ENCODE results near the gene RNASEH1.
A peak's percentile ranks its signal among the peaks of the same experiment; 100 is the strongest.

DNA sequence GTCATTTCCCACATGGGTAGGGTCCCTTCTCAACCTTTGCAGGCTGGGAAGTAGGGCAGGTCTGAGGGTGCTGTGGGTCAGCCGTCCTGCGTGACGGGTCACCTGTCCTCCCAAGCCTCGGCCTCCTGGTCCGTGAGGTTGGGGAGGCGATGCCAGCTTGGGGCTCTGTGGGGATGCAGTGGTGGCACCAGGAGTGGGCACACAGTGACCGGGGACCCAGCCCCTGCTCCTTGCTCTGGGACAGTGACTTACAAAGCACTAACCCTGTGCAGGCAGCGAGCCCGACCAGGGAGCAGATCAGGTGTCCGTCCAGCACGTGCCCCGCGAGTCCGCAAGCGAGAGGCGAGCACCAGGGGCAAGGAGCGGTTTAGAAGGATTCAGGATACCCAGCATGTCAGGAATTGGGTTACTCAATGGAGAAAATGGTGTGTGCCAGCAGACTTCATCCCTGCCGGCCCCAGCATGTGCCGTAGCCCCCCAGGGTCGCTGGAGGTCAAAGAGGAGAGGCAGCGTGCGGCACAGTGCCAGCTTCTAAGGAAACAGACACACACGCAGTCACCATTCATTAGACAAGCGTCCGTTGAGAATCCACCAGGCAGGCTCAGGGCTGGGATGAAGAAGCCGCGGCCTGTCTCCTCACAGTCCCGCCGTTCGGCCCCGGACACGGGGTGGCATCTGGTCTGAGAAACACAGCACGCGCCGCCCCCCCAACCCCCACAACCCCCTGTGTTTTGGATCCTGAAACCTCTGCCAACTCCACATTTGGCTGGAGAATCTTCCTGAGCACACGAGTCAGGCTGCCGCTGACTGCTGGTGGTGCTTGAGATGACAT lies 48.5 kb upstream of the RNASEH1 start:
- TF ChIP-seq, protein P1, sequence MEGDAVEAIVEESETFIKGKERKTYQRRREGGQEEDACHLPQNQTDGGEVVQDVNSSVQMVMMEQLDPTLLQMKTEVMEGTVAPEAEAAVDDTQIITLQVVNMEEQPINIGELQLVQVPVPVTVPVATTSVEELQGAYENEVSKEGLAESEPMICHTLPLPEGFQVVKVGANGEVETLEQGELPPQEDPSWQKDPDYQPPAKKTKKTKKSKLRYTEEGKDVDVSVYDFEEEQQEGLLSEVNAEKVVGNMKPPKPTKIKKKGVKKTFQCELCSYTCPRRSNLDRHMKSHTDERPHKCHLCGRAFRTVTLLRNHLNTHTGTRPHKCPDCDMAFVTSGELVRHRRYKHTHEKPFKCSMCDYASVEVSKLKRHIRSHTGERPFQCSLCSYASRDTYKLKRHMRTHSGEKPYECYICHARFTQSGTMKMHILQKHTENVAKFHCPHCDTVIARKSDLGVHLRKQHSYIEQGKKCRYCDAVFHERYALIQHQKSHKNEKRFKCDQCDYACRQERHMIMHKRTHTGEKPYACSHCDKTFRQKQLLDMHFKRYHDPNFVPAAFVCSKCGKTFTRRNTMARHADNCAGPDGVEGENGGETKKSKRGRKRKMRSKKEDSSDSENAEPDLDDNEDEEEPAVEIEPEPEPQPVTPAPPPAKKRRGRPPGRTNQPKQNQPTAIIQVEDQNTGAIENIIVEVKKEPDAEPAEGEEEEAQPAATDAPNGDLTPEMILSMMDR (IDR thresholded peaks at IDR 0.05; ENCODE audit: low read depth, low read length, missing input control) = no peak
- TF ChIP-seq RAD21 (IDR thresholded peaks at IDR 0.05) = no peak
- TF ChIP-seq HNF4G (IDR thresholded peaks at IDR 0.05) = no peak
- TF ChIP-seq, protein P2, sequence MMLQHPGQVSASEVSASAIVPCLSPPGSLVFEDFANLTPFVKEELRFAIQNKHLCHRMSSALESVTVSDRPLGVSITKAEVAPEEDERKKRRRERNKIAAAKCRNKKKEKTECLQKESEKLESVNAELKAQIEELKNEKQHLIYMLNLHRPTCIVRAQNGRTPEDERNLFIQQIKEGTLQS (IDR thresholded peaks at IDR 0.05) = no peak
- TF ChIP-seq YY1 (IDR thresholded peaks at IDR 0.05) = peak; percentile 17
- no peak for TF ChIP-seq FOXA1 (IDR thresholded peaks at IDR 0.05)
- no peak for TF ChIP-seq SP1 (IDR thresholded peaks at IDR 0.05)
- TF ChIP-seq EGR1 (IDR thresholded peaks at IDR 0.05; ENCODE audit: low read depth in 2 of 2) = no peak
